ENCODE results near the gene SQSTM1.

Gene SQSTM1

GRCh38 chr5:179872055-179872827, 51.5 kb downstream of the SQSTM1 start:
- DNase-seq (ENCODE audit: low read depth in 1 of 2, low spot score in 1 of 2): no peak

GRCh38 chr5:179872828-179873575, 52.3 kb downstream of the SQSTM1 start:
- no peak for DNase-seq (ENCODE audit: low read depth in 1 of 2, low spot score in 1 of 2)

DNA sequence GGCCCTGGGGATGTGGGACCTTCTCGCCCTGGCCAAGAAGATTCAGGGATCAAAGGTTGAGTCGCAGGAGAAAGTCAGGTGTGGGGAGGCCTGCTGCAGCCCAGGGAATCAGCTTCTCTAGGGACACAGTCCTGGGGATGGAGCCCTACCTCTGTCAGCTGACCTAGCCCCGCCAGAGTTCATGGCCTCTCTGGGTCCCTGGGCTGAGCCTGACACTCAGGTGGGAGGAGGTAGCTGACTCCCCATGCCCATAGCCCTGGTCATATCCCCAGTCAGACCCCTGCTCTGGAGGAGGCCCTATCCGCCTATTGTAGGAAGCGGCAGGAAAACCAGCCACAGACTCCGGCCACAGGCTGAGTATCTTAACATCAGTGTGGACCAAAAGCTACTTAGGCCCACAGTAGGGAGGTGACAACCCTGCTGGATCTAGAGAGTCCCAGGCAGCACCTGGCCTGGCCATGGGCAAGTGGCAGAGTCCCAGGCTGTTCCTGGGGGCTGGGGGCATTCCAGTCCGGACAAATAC, 52.9 kb downstream of the SQSTM1 start:
- DNase-seq (ENCODE audit: low read depth in 1 of 2, low spot score in 1 of 2): no peak

- no peak for DNase-seq (ENCODE audit: low read depth in 1 of 2, low spot score in 1 of 2)
Measured at GRCh38 chr5:179874136-179874535, 53.4 kb downstream of the SQSTM1 start.

DNA sequence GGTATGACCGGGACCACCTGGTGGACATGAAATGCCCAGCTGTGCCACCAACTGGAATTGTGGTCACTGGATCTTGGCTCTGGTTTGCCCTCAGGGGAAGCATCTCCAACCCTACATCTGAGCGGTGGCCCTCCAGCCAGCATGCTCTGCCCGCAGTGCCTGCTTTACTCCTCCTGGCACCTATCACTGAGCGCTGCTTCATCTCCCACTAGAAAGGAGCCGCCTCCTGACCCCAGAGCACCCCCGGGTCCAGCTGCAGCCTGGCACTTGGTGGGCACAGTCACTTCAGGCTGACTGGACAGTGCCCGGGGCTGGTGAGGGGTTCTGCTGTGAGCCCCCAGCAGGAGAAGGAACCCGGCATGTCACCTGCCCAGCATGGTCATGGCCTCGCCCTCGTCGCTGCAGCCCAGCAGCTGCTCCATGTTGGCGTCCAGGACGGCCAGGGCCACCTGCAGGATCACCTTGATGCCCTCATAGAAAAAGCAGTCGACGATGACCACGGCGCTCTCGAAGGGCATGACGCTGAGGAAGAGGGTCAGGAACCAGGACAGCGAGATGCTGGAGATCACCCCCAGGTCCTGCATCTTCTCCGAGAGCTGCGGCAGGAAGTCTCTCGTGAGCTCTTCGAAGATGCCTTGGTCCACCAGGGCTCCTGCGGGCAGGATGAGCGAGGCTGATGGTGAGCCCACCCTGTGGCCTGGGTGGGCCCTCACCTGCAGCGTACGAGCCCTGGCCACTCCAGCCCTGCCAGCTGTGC, 54.0 kb downstream of the SQSTM1 start:
- DNase-seq (ENCODE audit: low read depth in 1 of 2, low spot score in 1 of 2): no peak

- DNase-seq (ENCODE audit: low read depth in 1 of 2, low spot score in 1 of 2): no peak
Measured at GRCh38 chr5:179875741-179876609, 55.3 kb downstream of the SQSTM1 start.

DNA sequence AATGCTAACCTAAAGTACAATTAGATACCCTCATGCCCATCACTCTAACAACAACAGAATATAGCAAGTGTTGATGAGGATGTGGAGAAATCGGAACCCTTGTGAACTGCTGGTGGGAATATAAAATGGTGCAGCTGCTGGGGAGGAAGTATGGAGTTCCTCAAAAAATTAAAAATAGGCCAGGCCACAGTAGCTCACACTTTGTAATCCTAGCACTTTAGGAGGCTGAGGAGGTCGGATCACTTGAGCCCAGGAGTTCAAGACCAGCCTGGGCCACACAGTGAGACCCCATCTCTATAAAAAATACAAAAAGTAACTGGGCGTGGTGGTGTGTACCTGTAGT, 55.9 kb downstream of the SQSTM1 start:
- DNase-seq (ENCODE audit: low read depth in 1 of 2, low spot score in 1 of 2): no peak

- DNase-seq (ENCODE audit: low read depth in 1 of 2, low spot score in 1 of 2): no peak
Measured at GRCh38 chr5:179878222-179879002, 57.7 kb downstream of the SQSTM1 start.

DNA sequence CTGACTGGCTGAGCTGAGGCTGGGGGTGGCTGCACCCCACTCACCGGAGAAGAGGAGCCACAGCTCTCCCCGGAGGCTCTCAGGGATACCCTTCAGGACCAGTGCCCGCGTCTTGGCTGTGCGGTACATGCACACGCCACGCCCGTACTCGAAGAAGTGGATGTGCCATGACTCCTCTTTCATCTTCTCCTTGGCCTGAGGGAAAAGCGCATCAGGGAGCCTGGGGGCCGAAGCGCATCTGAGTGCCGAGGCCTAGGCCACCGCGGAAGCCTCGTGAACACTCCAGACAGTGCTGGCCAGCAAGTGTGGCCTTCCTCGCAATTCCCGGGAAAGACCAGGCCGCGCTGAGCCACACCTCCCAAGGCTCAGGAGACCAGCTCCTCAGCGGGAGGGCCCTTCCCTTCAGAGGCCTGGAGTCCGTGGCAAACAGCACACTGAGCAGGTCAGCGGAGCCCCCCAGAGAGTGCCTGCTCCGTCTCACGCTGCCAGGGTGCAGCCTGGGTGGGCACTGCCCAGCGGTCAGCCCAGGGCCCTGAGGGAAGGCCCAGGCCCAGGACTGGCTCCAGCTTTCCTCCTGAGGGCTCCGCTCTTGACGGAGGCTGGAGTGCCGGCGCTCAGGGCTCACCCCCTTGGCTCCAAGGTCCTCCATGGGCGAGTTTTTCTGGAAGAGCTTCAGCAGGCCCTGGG, 58.4 kb downstream of the SQSTM1 start:
- DNase-seq (ENCODE audit: low read depth in 1 of 2, low spot score in 1 of 2): no peak

- no peak for DNase-seq (ENCODE audit: low read depth in 1 of 2, low spot score in 1 of 2)
Measured at GRCh38 chr5:179879690-179880010, 58.9 kb downstream of the SQSTM1 start.

DNA sequence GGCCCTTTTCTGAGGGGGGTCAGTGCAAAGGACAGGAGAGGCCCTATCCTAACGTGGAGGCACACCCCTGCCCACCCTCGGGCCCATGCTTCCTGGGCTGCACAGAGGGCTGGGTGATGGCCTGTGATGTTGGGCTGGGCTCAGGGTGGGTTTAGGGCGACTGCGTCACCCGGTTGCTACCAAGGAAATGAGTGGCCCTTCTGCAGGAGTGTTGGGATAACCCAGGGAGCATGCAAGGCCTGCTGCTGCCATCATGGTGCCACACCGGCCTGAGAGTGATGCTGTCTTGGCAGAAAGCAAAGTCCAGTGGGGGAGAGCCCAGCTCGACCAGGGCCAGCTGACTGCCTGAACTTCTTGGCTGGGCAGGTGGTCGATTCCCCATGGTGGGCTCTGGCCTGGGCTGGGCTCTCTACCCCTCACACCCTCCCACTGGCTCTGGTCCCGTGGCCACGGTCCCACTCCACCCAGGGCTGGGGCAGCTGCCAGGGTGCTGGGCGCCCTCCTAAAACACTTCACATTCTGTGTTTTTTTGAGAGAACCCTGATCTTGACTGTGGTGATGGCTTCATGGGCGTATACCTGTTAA, 59.5 kb downstream of the SQSTM1 start:
- no peak for DNase-seq (ENCODE audit: low read depth in 1 of 2, low spot score in 1 of 2)

DNA sequence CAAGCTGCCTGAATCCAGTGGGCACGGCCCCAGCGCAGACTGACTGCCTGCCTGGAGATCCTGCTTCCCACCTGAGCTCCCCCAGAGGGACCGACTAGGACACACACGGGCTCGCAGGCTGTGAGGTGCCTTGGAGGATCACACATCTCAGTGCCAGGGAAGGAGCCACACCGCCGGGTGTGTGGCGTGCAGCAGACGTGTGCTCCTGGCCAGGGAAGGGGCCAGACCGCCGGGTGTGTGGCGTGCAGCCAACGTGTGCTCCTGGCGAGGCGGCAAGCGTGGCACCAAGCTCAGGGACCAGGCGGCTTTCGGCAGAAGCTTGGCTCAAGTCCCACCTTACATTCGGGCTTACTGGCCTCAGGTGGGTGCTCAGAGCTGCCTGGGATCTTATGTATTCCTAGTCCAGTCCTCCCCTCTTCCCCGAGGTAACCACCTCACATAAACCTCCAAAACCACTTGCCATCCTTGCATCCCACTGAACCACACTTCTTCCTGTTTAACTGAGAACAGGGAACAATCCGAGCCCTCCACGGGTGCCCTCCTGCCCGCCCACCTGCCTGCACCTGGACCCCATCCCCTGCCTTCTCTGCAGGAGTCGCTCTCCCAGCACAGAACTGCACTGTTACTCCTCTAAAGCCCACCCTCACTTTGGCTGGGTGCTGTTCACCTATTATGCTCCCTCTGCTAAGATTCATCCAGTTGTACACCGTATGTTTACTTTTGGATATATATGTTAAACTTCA, 60.3 kb downstream of the SQSTM1 start:
- no peak for DNase-seq (ENCODE audit: low read depth in 1 of 2, low spot score in 1 of 2)

DNA sequence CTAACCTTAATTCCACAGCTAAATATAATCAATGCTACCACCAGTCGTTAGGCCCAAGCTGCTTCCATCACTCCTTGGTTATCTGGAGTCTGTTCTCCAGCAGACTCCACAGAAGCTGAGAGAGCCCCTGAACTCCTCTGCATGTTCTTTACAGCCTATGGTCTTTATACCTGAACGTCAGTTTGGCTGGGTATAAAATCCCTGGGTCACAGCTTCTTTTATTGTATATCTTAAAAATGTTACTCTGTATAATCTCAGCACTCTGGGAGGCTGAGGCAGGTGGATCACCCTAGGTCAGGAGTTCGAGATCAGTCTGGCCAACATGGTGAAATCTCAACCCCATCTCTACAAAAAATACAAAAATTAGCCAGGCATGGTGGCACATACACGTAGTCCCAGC, 61.6 kb downstream of the SQSTM1 start:
- no peak for DNase-seq (ENCODE audit: low read depth in 1 of 2, low spot score in 1 of 2)

GRCh38 chr5:179883163-179883562, 62.5 kb downstream of the SQSTM1 start:
- DNase-seq (ENCODE audit: low read depth in 1 of 2, low spot score in 1 of 2): no peak

- no peak for DNase-seq (ENCODE audit: low read depth in 1 of 2, low spot score in 1 of 2)
Measured at GRCh38 chr5:179885491-179886090, 64.9 kb downstream of the SQSTM1 start.

DNA sequence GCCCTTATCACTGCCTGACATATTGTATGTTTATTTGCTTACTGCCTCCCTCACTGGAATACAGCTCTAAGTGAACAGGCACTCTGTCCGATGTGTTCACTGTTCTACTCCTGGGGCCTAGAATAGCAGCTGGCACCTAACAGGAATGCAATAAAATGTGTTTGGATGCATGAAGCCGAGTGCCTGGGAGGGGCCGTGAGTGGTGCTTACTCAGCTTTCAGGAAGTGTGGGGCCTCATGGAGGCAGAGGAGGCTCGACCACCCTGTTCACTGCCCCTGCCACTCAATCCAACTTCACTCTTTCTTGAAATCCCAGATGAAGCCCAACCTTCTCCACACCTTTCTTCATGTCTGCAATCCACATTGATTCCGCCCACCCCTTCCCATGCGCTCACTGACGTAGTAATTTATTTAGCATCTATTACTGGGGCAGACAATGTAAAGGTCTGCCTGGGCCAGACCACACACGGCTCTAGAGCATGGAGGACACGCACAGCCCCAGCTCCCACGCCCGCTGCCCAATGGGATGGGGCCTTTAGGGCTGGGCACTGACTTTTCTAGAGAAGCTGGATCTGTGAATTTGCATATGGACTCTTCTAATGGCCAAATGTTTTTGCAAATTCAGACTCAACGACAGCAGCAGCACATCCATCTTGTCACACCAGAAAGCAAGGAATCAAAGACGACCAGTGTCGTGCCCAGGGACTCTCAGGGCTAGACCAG, 65.6 kb downstream of the SQSTM1 start:
- DNase-seq (ENCODE audit: low read depth in 1 of 2, low spot score in 1 of 2): no peak

DNA sequence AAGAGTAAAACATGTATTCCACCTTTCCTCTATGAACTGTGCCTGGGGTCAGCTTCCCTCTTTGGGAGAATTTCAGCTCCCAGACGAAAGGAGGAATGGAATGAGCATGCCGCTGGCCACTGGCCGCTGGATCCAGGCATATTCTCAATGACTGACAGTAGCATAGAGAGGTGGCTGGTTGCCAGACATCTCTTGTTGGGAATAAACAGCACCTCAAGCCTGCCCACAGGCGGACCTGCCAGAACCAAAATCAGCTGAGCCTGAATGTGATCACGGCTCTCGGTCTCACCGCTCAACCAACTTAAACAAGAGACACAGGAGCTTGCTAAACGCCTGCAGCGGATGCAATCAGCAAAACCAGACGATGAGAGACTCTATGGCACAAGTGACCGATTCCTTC, 66.4 kb downstream of the SQSTM1 start:
- DNase-seq (ENCODE audit: low read depth in 1 of 2, low spot score in 1 of 2): no peak
